ENCODE data around the gene PRR15L.
A peak's percentile ranks its signal among the peaks of the same experiment; 100 is the strongest.
"Not testable (repeated sequence)": the region's sequence is repeated elsewhere in the genome, so short reads cannot be mapped to it uniquely, and the experiment has no call there.

The PRR15L gene

DNA sequence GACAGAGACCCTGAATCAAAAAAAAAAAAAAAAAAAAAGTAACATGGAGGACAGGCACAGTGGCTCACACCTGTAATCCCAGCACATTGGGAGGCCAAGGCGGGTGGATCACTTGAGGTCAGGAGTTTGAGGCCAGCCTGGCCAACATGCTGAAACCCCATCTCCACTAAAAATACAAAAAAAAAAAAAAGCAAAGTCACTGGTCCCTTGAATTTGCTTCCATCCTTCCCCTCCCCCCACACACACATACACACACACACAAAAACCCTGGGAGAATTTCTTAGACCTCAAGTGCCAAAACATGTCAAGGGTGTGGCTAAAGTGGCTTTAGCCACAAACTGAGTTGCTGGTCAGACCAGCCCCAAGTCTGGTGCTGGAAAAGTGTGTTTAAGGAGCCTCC lies 30.8 kb upstream of the PRR15L start:
- not testable (repeated sequence) for DNase-seq (ENCODE audit: low spot score)

DNA sequence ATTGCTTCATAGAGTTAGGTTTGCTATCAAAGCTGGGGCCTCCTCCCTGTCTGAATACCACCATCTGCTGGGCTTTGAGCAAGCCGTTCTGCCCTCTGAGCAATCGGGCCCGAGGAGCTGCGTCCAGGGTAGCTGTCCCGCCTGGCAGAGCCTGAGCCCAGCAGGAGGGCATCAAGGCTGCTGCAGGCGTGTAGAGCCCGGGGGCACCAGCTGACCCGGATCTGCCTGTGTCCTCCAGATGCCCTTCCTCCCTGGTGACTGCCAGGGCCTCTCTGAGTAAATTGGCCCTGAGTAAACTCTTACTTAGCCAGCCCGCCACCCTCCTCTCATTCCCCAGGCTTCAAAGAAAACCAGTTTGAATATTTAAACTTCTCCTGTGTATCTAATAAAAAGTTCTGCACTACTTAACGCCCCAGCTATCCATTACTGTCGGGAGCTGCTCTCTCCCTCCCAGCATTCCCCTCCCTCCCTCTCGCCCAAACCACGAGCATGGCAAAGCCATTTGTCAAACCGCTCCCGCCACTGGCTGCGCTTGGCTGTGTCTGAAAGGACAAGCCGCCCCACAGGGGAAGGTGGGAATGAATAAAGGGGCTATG lies 29.7 kb upstream of the PRR15L start:
- DNase-seq (ENCODE audit: low spot score) = peak; percentile 63

DNA sequence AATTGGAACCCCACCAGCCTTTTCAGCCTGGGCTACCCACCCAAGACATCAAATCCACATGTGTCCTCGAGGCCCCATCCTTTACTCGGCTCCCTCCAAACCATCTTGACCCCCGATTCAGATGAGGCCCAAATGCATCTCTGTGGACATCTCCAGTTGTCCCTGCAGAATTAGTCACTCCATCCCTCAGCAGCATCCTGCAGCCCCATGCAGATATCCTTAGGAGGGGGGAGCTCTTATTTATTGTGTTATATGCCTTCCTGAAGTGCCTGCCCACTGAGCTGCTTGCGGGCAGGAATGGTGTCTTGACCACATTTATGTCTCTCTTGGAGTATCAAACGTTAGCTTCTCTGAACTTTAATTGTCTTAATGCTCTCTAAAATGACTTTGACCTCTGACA lies 28.8 kb upstream of the PRR15L start:
- no peak for DNase-seq (ENCODE audit: low spot score)

DNA sequence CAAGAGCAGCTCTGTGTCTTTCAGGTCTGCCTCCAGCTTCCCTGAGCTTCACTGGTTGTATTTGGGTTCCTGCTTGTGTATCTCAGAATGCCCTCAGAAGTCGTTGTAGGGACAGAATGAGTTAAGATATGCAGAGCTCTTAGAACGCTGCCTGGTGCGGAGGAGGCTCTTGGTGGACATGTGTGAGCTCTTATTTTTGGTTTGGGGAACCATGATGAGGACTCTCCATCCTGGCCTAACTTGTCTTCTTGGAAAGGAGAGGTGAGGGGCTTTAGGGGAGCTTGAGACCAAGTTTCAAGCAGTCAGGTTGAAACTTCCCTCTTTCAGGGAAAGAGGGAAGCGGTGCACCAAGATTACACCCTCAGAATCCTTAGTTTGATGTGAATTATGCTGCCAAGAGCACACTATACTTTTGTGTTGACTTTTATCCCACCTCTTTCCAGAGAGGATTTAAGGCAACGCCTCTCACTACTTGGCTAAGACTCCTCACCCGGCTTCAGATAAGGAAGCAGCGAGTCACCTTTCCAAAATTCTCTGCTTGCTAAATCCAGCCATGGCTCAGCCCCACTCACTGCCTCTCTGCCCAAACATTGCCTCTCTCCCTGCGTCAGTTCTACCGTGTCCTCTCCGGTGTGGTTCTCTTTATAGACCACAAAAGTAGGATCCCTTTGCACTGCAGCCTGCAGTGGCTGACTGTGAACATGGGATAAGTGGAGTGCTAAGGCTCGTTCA lies 26.0 kb upstream of the PRR15L start:
- no peak for DNase-seq (ENCODE audit: low spot score)

DNA sequence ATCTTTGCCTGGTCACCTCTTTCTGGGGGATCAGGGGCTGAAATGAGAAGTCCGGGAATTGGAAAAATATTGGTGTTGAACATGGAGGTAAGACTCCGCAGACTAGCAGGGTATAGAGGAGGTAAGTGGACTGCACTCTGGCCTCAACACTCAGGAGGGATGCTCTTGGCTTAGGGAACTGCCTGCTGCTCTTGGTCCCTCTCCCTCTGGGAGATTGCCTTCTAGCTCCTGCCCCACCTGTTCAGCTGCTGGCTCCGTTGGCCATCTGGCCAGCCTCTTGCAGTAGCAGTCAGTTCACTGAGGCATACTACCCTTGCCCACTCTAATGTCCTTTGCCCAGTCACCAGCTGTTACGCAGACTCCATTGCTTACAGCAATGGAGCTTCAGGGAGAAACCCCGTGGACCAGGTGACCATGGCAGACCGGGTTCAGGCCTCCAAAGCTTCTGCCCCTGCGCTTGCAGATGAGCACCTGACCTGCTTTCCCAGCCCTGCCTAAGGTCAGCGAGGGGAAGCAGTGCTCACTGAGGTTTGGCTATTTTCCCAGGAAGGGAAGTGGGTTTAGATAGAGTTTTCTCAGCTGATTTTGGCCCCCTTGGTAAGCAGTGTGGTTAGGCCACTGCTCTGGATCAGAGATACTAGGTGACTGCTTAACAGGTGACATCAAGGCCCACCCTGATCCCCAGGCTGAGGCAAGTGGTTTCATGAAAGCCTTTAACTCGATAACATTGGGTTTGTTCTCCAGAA lies 25.1 kb upstream of the PRR15L start:
- no peak for DNase-seq (ENCODE audit: low spot score)

DNA sequence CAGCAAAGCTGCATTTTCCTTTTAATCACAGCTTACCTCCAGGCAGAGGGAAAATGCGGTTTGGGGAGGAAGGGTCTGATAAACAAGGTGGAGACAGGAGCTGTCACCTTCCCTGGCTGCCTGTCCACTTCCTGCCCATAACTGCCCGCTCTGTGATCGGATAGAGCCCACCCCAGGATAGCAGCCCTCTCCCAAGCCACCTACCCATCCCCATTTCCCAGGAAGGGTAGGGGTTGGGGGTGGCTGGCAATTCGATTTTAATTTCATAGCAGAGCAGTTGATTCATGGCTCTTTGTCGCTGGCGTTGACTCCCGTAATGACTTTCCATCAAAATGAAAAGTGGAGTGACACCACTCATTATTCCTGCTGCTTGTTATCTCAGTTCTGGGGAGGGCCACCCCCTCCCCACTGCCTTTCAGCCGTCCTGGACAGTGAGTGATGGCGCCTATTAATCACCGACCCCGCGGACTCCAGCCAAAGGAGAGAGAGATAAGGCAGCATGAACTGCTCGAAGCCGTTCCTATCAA lies 24.5 kb upstream of the PRR15L start:
- no peak for DNase-seq (ENCODE audit: low spot score)

DNA sequence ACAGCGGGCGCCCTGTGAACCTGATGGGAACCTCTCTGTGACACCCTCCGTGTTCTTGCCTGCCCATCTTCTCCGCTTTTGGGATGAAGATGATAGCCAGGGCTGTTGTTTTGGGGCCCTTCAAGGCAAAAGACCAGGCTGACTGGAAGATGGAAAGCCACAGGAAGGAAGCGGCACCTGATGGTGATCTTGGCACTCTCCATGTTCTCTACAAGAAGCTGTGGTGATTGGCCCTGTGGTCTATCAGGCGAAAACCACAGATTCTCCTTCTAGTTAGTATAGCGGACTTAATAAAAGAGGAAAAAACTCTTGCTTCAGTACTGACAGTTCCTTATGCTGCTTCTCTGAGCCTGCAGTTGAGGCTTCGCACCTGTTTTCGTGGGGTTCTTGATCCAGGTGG lies 23.8 kb upstream of the PRR15L start:
- no peak for DNase-seq (ENCODE audit: low spot score)

DNA sequence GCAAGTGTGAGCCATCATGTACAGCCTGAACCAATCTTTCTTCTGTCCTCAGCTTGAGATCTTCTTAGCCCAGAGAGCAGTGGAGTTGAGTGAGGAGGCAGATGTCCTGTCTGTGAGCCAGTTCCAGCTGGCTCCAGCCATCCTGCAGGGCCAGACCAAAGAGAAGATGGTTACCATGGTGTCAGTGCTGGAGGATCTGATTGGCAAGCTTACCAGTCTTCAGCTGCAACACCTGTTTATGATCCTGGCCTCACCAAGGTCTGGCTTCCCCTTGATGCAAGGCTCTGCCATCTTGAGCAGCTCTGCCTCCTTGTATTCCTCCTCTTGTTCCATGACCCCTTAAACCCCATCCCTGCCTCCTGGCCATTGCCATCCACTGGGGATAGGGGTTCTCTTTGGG lies 22.9 kb upstream of the PRR15L start:
- DNase-seq (ENCODE audit: low spot score) = no peak

DNA sequence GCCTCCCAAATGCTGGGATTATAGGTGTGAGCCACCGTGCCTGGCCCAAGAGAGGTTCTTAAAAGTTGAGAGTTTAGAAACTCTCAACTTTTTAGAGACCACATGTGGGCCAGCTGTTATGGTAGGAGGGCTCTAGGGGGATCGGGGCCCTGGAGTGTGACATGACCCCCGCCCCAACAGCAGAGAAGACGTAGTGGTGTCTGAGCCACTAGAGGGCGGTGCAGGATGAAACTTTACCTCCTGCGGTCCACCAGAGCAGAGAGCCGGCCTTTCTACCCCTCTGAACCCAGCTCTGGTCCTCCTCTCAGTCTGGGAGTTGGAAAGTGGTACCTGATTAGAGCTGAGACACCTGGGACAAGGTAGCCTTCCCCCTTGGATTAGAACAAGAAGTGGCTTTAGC lies 20.6 kb upstream of the PRR15L start:
- DNase-seq (ENCODE audit: low spot score) = peak; percentile 82

DNA sequence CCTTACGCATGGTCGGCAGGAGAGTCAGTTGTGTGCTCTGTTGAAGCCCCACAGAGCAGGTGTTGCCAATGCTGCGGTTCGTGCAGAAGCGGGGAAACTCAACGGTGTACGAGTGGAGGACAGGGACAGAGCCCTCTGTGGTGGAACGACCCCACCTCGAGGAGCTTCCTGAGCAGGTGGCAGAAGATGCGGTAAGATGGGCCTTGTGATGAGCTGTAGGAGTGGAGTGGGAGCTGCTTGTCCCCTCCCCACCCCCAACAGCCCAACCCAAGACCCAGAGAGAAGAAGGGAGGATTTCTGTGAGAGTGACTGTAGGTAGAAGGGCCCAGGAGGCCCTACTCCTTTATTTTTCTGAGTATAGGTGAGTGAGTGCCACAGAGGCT lies 18.1 kb upstream of the PRR15L start:
- no peak for DNase-seq (ENCODE audit: low spot score)

DNA sequence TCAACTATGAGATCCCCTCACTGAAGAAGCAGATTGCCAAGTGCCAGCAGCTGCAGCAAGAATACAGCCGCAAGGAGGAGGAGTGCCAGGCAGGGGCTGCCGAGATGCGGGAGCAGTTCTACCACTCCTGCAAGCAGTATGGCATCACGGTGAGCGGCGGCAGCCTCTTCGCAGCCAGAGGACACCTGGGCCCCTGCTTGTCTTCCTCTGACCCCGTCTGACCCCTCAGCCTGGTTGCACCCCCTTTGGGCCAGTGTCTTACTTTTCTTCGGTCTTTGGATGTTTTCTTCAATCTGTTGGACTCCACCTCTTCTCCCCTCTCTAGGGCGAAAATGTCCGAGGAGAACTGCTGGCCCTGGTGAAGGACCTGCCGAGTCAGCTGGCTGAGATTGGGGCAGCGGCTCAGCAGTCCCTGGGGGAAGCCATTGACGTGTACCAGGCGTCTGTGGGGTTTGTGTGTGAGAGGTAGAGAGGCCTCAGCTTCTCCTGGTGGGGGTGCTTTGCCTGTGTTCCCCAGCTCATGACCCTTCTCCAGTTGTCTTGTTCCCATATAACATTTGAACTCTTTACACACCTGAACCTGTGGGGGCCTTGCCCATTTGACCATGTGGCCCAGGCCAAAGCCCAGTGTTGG lies 17.6 kb upstream of the PRR15L start:
- no peak for DNase-seq (ENCODE audit: low spot score)

DNA sequence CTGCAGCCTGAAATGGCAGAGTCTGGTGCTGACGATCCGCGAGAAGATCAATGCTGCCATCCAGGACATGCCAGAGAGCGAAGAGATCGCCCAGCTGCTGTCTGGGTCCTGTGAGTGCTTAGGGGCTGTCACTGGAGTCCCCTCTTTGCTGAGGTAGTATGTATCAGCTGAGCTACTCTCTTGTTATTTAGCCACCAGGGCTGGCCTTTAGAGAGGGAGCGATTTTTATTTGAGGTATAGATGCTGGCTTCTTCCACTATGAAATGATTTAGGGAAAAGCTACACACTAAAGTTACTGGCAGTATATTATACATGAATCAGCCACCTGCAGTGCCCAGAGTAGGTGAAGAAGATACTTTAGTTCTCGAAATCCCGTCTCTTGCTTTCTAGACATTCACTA lies 15.9 kb upstream of the PRR15L start:
- DNase-seq (ENCODE audit: low spot score) = no peak

DNA sequence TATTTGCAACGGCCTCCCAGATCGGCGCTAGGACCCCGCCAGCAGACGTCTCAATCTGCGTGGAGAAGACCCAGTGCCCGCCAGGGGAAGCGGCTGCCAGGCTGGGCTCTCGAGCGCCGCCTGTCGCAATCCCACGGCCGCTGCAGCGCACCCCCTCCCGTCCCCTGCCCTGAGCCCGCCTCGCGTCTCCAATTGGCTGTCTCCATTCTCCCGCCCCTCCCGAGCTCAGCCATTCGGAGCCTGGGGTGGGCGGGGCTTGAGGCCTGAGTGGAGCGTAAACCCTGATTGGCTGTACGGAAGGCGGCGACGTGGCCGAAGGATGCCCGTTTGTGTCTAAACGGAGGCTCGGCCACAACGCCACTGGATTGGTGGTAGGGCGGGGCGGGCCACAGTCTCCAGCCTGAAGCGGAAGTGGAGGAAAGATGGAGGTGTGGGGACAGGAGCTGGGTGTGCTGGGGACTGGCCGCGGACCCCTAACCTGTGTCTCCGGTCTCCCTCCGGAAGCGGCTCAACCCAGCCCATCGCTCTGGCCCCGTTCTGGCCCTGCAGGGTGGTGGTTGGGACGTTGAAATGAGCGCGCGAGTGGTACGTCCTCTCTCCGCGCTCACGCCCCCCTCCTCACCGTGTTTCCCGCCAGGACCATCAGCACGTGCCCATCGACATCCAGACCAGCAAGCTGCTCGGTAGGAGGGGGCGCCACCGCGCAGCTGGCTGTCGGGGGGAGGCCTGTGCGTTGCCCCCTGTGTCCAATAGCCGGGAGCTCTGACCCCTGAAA lies 13.2 kb upstream of the PRR15L start, which contains the start of gene CDK5RAP3:
Gene CDK5RAP3 (plus strand): TSS at position 389 of the 775 bp plus-strand sequence. CDS start 34 bp downstream, at position 423.
- DNase-seq (ENCODE audit: low spot score) = peak; percentile 94

DNA sequence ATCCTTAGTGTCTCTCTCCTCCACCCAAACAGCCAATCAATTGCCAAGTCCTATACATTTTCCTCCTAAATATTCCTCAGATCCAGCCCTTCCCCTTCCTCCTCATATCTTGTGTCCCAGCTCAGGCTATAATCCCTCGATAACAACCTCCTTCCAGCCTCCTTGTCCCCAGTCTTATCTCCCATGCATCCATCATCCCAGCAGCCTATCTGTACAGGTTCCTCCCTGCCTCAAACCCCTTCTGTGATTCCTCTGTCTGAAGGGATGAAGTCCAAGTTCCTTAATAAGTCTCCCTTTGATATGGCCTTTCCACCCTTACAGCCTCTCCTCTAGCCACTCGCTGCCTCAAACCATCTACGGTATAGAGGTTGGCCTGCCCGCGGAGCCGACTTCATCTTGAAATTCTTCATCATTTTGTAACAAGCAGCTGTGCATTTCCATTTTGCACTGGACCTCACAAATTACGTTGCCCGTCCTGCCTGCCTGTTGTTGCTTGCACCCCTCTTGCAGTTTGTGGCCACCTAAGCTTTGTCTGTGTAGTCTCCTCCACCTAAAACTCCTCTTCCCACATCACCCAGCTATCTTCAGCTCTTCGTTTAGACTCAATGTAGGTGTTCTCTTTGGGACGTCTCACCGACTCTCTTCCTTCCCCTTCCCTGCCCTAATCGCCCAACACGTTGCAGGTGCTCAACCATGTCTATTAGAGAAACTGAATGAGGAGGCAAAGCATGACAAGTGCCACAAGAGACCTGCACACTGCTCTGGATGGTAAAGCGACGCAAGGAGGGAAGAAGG lies 12.4 kb upstream of the PRR15L start:
- DNase-seq (ENCODE audit: low spot score) = no peak

DNA sequence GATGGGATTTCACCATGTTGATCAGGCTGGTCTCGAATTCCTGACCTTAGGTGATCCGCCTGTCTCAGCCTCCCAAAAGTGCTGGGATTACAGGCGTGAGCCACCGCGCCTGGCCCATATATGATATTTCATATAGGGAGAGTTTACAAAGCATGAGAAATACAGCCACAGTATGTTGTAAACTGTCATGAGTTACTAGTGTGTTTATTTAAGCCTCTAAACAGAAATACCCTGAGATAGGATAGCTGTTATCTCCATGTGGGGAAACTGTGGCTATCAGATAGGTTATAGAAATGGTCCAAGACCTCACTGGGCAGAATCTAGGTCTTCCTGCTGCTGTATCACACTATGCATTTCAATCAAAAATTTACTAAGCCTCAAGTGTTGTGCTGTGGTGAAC lies 11.2 kb upstream of the PRR15L start:
- no peak for DNase-seq (ENCODE audit: low spot score)

DNA sequence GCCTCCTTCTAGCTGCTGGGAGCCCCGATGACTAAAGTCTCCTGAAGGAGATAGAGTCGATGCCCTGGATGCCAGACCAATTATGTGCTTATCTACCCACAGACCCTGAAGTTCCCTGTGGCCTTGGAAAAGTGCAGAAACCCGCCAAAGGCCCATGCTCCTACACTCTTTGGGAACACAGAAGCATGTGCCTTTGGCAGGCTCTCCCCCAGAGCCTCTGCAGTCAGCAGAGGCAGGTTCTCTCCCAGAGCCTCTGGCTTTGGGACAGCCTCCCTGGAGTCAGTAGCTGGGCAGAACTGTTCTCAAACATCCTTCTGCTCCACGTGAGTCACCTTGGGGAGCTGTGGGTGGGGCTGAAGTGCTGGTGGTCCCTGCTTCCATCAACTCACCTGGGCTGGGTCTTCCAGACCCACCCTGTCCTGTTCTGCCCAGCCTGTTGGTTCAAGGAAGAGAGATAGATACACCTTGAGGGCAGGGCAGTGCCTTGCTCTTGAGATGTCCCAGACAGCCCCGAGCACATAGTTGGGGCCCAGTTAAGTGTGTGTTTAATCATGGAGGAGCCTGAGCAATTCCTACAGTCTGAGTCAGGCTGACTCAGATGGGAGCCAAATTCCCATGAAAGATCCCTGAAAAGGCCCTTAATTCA lies 10.0 kb upstream of the PRR15L start:
- no peak for DNase-seq (ENCODE audit: low spot score)

DNA sequence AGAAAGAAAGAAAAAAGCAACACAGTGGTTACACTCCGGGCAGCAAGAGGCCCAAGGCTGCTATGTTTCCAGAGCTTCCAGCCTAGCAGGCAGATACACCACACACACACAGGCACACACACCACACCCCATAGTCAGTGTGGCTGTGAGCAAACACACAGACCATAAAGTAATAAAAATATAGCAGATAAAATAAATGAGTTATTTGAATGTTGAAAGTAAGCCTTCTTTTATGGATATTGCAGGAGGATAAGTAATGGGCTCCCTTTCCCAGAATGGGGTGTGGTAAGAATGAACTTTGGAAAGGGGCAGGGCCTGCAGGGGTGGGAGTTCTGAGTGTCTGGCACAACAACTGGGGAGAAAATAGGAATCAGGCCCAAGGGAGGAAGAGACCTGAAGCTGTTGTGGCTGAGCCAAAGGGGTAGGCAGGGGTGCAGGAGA lies 8.4 kb upstream of the PRR15L start:
- DNase-seq (ENCODE audit: low spot score) = no peak

DNA sequence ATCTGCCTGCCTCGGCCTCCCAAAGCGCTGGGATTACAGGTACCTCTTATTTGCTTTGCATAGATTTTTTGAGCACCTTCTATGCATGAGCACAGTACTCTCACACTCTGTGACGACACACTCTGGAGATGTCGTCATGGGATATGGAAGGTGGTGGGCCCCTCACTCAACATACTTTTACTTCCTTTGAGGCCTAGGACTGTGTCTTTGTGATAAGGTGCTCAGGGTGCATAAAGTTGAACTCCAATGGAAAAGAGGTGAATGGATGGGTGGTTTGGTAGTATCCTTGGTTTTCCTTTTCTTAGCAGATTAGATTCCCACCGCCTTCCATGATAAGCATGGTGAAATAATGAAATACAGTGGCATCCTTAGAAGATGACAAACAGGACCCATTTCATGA lies 7.2 kb upstream of the PRR15L start:
- DNase-seq (ENCODE audit: low spot score) = no peak

DNA sequence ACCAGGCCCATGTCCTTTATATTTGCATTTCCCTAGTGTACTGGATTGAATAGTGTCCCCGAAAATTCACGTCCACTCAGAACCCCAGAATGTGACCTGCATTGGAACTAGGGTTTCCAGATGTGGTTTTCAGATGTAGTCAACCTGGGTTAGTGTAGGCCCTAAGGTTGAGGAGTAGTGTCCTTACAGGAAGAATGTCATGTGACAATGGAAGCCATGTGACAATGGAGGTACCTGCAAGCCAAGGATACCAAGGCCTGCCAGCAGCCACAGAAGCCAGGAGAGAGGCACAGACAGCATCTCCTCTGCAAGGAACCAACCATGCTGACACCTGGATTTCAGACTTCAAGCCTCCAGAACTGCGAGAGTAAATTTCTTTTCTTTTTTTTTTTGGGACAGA lies 5.2 kb upstream of the PRR15L start:
- no peak for DNase-seq (ENCODE audit: low spot score)

DNA sequence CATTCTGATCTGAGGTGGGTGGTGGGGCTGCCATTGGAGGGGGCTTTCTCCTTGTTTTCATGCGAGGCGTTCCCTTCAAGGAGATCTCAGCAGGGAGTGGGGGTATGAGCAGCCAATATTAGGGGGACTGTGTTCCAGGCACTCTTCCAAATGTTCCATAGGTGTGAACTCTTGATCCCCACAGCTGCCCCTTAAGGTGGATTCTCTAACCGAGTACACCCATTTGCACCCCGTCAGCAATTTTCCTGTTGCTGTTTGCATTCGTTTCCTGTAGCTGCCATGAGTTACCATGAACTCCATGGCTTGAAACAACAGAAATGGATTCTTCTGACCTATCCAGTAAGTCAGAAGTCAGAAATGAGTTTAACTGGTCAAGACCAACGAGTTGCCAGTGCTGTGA lies 3.7 kb upstream of the PRR15L start:
- no peak for DNase-seq (ENCODE audit: low spot score)

Data from COLO829 (cell line).